Astrocyte (in vitro differentiated cells and primary cell): ENCODE data around the gene USP49. TPM values are rescaled to one million over a fixed set of nuclear protein-coding genes. Genes with fewer than 3 reads are reported as not detected.

Experiments used
- DNase-seq: peaks from one replicate; pipeline ENCODE4 v3.0.0-alpha.2; 2010; ENCODE audit warnings: low read depth
- FAIRE-seq: peaks from 2 replicates; lab custom pipeline; 2011; peaks lifted over from hg19 to GRCh38; lab: Jason Lieb, UNC
- H2AFZ ChIP-seq: 2 replicates; pipeline ENCODE4 v1.6.0; 2012; ENCODE audit warnings: low read depth, low read length, inconsistent platforms
- H3K27ac ChIP-seq: 2 replicates; pipeline ENCODE4 v1.5.1; 2011; ENCODE audit warnings: low read depth, low read length, inconsistent platforms
- H3K27me3 ChIP-seq: 2 replicates; pipeline ENCODE4 v1.6.0; 2011; ENCODE audit warnings: low read length, inconsistent platforms; ENCODE audit not compliant: insufficient read depth
- H3K36me3 ChIP-seq: 2 replicates; pipeline ENCODE4 v1.5.1; 2011; ENCODE audit warnings: low read length, inconsistent platforms; ENCODE audit not compliant: insufficient read depth
- H3K4me1 ChIP-seq: 2 replicates; pipeline ENCODE4 v1.5.1; 2011; ENCODE audit warnings: low read length, inconsistent platforms; ENCODE audit not compliant: insufficient read depth
- H3K4me2 ChIP-seq: 2 replicates; pipeline ENCODE4 v1.6.0; 2012; ENCODE audit warnings: low read length, inconsistent platforms
- H3K4me3 ChIP-seq: 2 replicates; pipeline ENCODE4 v1.5.1; 2011; ENCODE audit warnings: low read depth, mild to moderate bottlenecking, low read length, inconsistent platforms; ENCODE audit not compliant: insufficient read depth
- H3K79me2 ChIP-seq: 2 replicates; pipeline ENCODE4 v1.6.0; 2012; ENCODE audit warnings: mild to moderate bottlenecking, low read length, inconsistent platforms; ENCODE audit not compliant: insufficient read depth
- H3K9ac ChIP-seq: 2 replicates; pipeline ENCODE4 v1.6.0; 2012; ENCODE audit warnings: mild to moderate bottlenecking, low read length, inconsistent platforms
- H3K9me3 ChIP-seq: 2 replicates; pipeline ENCODE4 v1.5.1; 2012; ENCODE audit warnings: low read depth, mild to moderate bottlenecking, low read length, inconsistent platforms; ENCODE audit not compliant: insufficient read depth
- H4K20me1 ChIP-seq: 2 replicates; pipeline ENCODE4 v1.6.0; 2012; ENCODE audit warnings: low read length, inconsistent platforms; ENCODE audit not compliant: insufficient read depth
- H3K27ac Mint-ChIP-seq: one replicate; pipeline ENCODE4 v1.8.0; 2021; ENCODE audit warnings: mild to moderate bottlenecking, mixed read lengths; ENCODE audit not compliant: unreplicated experiment
- H3K27me3 Mint-ChIP-seq: one replicate; pipeline ENCODE4 v1.8.0; 2021; ENCODE audit warnings: low read depth, mixed read lengths; ENCODE audit not compliant: unreplicated experiment
- H3K36me3 Mint-ChIP-seq: one replicate; pipeline ENCODE4 v1.8.0; 2021; ENCODE audit warnings: low read depth, mixed read lengths; ENCODE audit not compliant: unreplicated experiment
- H3K4me1 Mint-ChIP-seq: one replicate; pipeline ENCODE4 v1.8.0; 2021; ENCODE audit warnings: low read depth, mixed read lengths; ENCODE audit not compliant: unreplicated experiment
- H3K4me3 Mint-ChIP-seq: one replicate; pipeline ENCODE4 v1.8.0; 2021; ENCODE audit warnings: mild to moderate bottlenecking, moderate library complexity, mixed read lengths; ENCODE audit not compliant: unreplicated experiment
- H3K9me3 Mint-ChIP-seq: one replicate; pipeline ENCODE4 v1.8.0; 2021; ENCODE audit warnings: mild to moderate bottlenecking, mixed read lengths; ENCODE audit not compliant: unreplicated experiment
- EZH2 ChIP-seq: IDR thresholded peaks from 2 replicates; pipeline ENCODE4 v1.6.1; 2012; ENCODE audit warnings: mild to moderate bottlenecking, low read length, inconsistent platforms; ENCODE audit not compliant: insufficient read depth
- total RNA-seq: library from RNA; stranded (reverse); gene quantifications from 2 replicates; pipeline ENCODE4 v1.2.1, GENCODE V29; 2021
- TF ChIP-seq, protein P1 (sequence below): IDR thresholded peaks from 2 replicates; pipeline ENCODE4 v1.5.1; 2011; ENCODE audit warnings: low read depth, mild to moderate bottlenecking, inconsistent platforms, low read length, moderate library complexity; ENCODE audit not compliant: insufficient read depth

Gene USP49
- total RNA-seq, 1 donor from 2014 or later, result 5.5 TPM

GRCh38 chr6:41798901-41799558 lies 96.1 kb downstream of the USP49 start:
- TF ChIP-seq, protein P1, sequence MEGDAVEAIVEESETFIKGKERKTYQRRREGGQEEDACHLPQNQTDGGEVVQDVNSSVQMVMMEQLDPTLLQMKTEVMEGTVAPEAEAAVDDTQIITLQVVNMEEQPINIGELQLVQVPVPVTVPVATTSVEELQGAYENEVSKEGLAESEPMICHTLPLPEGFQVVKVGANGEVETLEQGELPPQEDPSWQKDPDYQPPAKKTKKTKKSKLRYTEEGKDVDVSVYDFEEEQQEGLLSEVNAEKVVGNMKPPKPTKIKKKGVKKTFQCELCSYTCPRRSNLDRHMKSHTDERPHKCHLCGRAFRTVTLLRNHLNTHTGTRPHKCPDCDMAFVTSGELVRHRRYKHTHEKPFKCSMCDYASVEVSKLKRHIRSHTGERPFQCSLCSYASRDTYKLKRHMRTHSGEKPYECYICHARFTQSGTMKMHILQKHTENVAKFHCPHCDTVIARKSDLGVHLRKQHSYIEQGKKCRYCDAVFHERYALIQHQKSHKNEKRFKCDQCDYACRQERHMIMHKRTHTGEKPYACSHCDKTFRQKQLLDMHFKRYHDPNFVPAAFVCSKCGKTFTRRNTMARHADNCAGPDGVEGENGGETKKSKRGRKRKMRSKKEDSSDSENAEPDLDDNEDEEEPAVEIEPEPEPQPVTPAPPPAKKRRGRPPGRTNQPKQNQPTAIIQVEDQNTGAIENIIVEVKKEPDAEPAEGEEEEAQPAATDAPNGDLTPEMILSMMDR, result no peak
- no peak for TF ChIP-seq EZH2
- Histone ChIP-seq H3K9ac (no peak overlapping the region), H3K4me3 (no peak overlapping the region), H3K4me2 (no peak overlapping the region), H3K36me3 (no peaks in the 10 kb centered on the region), H2AFZ (no peak overlapping the region), H4K20me1 (no peaks in the 10 kb centered on the region), H3K27ac (no peak overlapping the region), H3K79me2 (no peaks in the 10 kb centered on the region), H3K9me3 (no peaks in the 10 kb centered on the region), H3K27me3 (no peaks in the 10 kb centered on the region), H3K4me1 (peaks cover 5% of the 10 kb centered on the region)
- FAIRE-seq, result no peak
- Mint-ChIP-seq H3K9me3 (no peaks in the 10 kb centered on the region), H3K36me3 (peaks cover 5% of the 10 kb centered on the region), H3K27me3 (no peaks in the 10 kb centered on the region), H3K4me3 (no peak overlapping the region), H3K4me1 (peaks cover 14% of the 10 kb centered on the region), H3K27ac (no peak overlapping the region)
- DNase-seq, result no peak

DNA sequence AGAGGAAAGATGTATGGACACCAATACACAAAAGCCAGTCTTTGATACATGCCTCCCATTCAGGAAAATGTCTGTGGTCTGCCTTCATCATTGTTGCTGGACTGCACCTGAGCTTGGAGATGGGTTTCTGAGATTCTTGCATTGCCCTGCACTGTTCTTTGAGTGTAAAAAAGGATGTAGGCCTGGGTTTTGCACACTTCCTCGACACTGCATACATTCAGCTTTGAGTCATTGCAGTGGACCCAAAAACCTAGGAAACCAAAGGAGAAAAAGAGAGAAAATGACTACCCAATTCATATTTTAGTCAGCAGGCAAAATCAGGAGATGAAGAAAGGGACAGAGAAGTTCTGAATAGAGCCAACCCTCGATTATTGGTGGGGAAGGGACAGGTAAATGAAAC lies 98.7 kb downstream of the USP49 start:
- H2AFZ ChIP-seq, result no peak overlapping the region
- no peak overlapping the region for H3K4me3 ChIP-seq
- no peaks in the 10 kb centered on the region for H3K9me3 ChIP-seq
- no peaks in the 10 kb centered on the region for H3K27me3 Mint-ChIP-seq
- no peak overlapping the region for H3K4me2 ChIP-seq
- H3K27ac Mint-ChIP-seq, result no peak overlapping the region
- peaks cover 10% of the 10 kb centered on the region for H3K36me3 ChIP-seq
- no peak overlapping the region for H3K4me3 Mint-ChIP-seq
- peaks cover 14% of the 10 kb centered on the region for H3K4me1 Mint-ChIP-seq
- H4K20me1 ChIP-seq, result no peaks in the 10 kb centered on the region
- no peaks in the 10 kb centered on the region for H3K79me2 ChIP-seq
- no peak overlapping the region for H3K27ac ChIP-seq
- no peaks in the 10 kb centered on the region for H3K9me3 Mint-ChIP-seq
- FAIRE-seq (no peak), DNase-seq (no peak)
- H3K36me3 Mint-ChIP-seq, result peaks cover 8% of the 10 kb centered on the region
- H3K9ac ChIP-seq, result no peak overlapping the region
- H3K27me3 ChIP-seq, result no peaks in the 10 kb centered on the region
- peaks cover 5% of the 10 kb centered on the region for H3K4me1 ChIP-seq
- no peak for TF ChIP-seq EZH2
- TF ChIP-seq, protein P1, result no peak

DNA sequence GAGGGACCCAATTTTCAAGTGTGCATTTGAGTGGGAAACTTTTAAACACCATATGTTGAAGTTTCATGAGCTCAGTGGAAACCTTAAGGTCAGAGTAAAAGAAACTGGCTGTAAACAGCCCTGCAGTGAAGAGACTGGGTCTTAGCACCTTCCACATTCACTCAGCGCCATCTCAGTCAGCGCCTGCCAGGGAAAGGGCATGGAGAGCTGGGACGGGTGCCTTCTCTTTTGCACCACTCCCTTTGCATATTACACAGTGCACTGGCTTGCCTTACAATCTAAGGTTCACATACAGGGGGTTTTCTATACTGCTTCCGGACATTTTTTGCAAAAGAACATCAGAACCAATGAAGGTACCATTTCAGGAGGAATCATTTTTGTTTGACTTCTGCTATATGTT lies 103.2 kb downstream of the USP49 start:
- Mint-ChIP-seq H3K27ac (no peak overlapping the region), H3K9me3 (no peaks in the 10 kb centered on the region), H3K4me3 (no peak overlapping the region), H3K4me1 (peaks cover 14% of the 10 kb centered on the region), H3K36me3 (peaks cover 10% of the 10 kb centered on the region), H3K27me3 (no peaks in the 10 kb centered on the region)
- Histone ChIP-seq H3K9me3 (no peaks in the 10 kb centered on the region), H3K27ac (no peak overlapping the region), H3K9ac (no peak overlapping the region), H3K79me2 (peaks cover 20% of the 10 kb centered on the region), H3K4me2 (no peak overlapping the region), H2AFZ (no peak overlapping the region), H4K20me1 (peaks cover 7% of the 10 kb centered on the region), H3K27me3 (no peaks in the 10 kb centered on the region), H3K4me3 (no peak overlapping the region), H3K36me3 (peaks cover 31% of the 10 kb centered on the region), H3K4me1 (no peaks in the 10 kb centered on the region)
- no peak for TF ChIP-seq EZH2
- TF ChIP-seq, protein P1, result no peak
- DNase-seq, result no peak
- FAIRE-seq, result no peak
